K562 (cell line): ENCODE results near the gene C4BPB. TPM values are rescaled to one million over a fixed set of nuclear protein-coding genes. Genes with fewer than 3 reads are reported as not detected.

Experiments
- ARID2 ChIP-seq: fragments of 450-650 bp; IDR thresholded peaks from 2 replicates; pipeline ENCODE4 v1.6.1; 2017; ENCODE audit warnings: antibody characterized with exemption, mild to moderate bottlenecking
- FOXK2 ChIP-seq, 2 experiments: fragments of 450-650 bp; IDR thresholded peaks in 1 of 2; conservative IDR thresholded peaks in 1 of 2; 2 replicates each; pipeline ENCODE4 v1.6.1; 2016; ENCODE audit warnings: low read depth in 2 of 2, mild to moderate bottlenecking in 1 of 2
- MAZ ChIP-seq, 2 experiments: fragments of 450-650 bp in 1 of 2; sonication (generic) in 1 of 2; formaldehyde crosslinking; IDR thresholded peaks in 1 of 2; conservative IDR thresholded peaks in 1 of 2; 2 replicates each; pipeline versions ENCODE4 v1.4.0 to v1.5.0; 2020; ENCODE audit warnings: mild to moderate bottlenecking in 1 of 2, missing genetic modification reagents in 1 of 2
- MLLT1 ChIP-seq, 2 experiments: fragments of 450-650 bp; IDR thresholded peaks; 2 replicates each; pipeline ENCODE4 v1.6.1; 2016
- MYC ChIP-seq, 2 experiments: fragments of 250-450 bp in 1 of 2; sonication (Bioruptor Pico) in 1 of 2; IDR thresholded peaks; 2 replicates each; pipeline versions ENCODE4 v1.5.1 to v1.6.1; 2012 to 2021; ENCODE audit warnings: low read depth in 2 of 2, borderline replicate concordance in 1 of 2, improper control_type of control experiment in 1 of 2, low read length in 1 of 2, mild to moderate bottlenecking in 1 of 2, moderate library complexity in 1 of 2
- PKNOX1 ChIP-seq: fragments of 450-650 bp; IDR thresholded peaks from 2 replicates; pipeline ENCODE4 v1.6.1; 2016
- PYGO2 ChIP-seq: fragments of 450-650 bp; IDR thresholded peaks from 2 replicates; pipeline ENCODE4 v1.6.1; 2016; ENCODE audit warnings: mild to moderate bottlenecking, missing genetic modification characterization, moderate library complexity, missing compliant biosample characterization
- ZBTB1 ChIP-seq: sonication (generic); formaldehyde crosslinking; IDR thresholded peaks from 2 replicates; pipeline ENCODE4 v1.8.1; 2023; ENCODE audit warnings: missing genetic modification reagents, low read depth, mild to moderate bottlenecking, borderline replicate concordance
- polyA plus RNA-seq, 8 experiments: library from polyadenylated mRNA; depleted of rRNA in 4 of 8; stranded (reverse) in 5 of 8; unstranded in 3 of 8; fragments of >200 nt; fragmentation: Nextera tagmentation in 2 of 8; fragmentation: Illumina TruSeq in 1 of 8; extraction: Ambion mirVana in 2 of 8; extraction: Trizol in 1 of 8; gene quantifications; 2 replicates each; pipeline versions ENCODE4 v1.2.1 to v1.2.3, GENCODE V29; 2011 to 2014; ENCODE audit warnings: inconsistent platforms in 1 of 8, missing spikeins in 1 of 8
- total RNA-seq, 7 experiments: library from RNA; depleted of rRNA in 6 of 7; stranded (reverse); fragments of >200 nt in 6 of 7; fragmentation: Illumina TruSeq in 2 of 7; extraction: Trizol in 2 of 7; gene quantifications; 2 replicates each; pipeline versions ENCODE4 v1.2.1 to v1.2.3, GENCODE V29; 2011 to 2021; ENCODE audit warnings: low replicate concordance in 1 of 7
- TF ChIP-seq, protein P1 (sequence below): fragments of 250-450 bp; sonication (Bioruptor Pico); IDR thresholded peaks from 2 replicates; pipeline ENCODE4 v1.5.0; 2021
- TF ChIP-seq, protein P2 (sequence below), 2 experiments: fragments of 450-650 bp in 1 of 2; sonication (generic) in 1 of 2; formaldehyde crosslinking; conservative IDR thresholded peaks; 2 replicates each; pipeline versions ENCODE4 v1.4.0 to v1.8.1; 2020 to 2022; ENCODE audit warnings: mild to moderate bottlenecking in 1 of 2, missing genetic modification reagents in 1 of 2

The C4BPB gene
- total and polyA plus RNA-seq, 9 of the 15 experiments (the other 6 are each of a cell fraction or from before 2014, with no cell fraction given): not detected

- peak; percentile 96 for TF ChIP-seq ARID2
- TF ChIP-seq, protein P1, sequence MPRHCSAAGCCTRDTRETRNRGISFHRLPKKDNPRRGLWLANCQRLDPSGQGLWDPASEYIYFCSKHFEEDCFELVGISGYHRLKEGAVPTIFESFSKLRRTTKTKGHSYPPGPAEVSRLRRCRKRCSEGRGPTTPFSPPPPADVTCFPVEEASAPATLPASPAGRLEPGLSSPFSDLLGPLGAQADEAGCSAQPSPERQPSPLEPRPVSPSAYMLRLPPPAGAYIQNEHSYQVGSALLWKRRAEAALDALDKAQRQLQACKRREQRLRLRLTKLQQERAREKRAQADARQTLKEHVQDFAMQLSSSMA (CRISPR knock-in tag): no peak
- TF ChIP-seq ZBTB1: no peak
- TF ChIP-seq FOXK2 (conservative IDR thresholded peaks at IDR 0.05 in 1 of 2, IDR thresholded peaks at IDR 0.05 in 1 of 2; ENCODE audit: low read depth in 2 of 2): peak in 1 of 2 experiments; percentile 48; a peak in 1 of 4 replicates
- TF ChIP-seq MYC (IDR thresholded peaks at IDR 0.05; ENCODE audit: low read depth, low read length): peak; percentile 71
- no peak for TF ChIP-seq MYC (CRISPR knock-in tag; IDR thresholded peaks at IDR 0.05; ENCODE audit: borderline replicate concordance, low read depth)
- TF ChIP-seq, protein P2, sequence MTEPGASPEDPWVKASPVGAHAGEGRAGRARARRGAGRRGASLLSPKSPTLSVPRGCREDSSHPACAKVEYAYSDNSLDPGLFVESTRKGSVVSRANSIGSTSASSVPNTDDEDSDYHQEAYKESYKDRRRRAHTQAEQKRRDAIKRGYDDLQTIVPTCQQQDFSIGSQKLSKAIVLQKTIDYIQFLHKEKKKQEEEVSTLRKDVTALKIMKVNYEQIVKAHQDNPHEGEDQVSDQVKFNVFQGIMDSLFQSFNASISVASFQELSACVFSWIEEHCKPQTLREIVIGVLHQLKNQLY (CRISPR knock-in tag; conservative IDR thresholded peaks at IDR 0.05): no peak
- TF ChIP-seq MAZ (CRISPR knock-in tag; conservative IDR thresholded peaks at IDR 0.05 in 1 of 2, IDR thresholded peaks at IDR 0.05 in 1 of 2): peak in 1 of 2 experiments; percentile 61; a peak in 1 of 4 replicates
- peak in 1 of 2 experiments; percentile 52; a peak in 1 of 4 replicates for TF ChIP-seq MLLT1 (IDR thresholded peaks at IDR 0.05)
- TF ChIP-seq PKNOX1: 0 out of 2 replicates have a peak, but pooled peaks have one; percentile 24
- TF ChIP-seq PYGO2: no peak
Measured at GRCh38 chr1:207077470-207078377, 10.9 kb upstream of the C4BPB start (continued).
